Measurements from ENCODE around the gene ZNF775.

ZNF775 gene

GRCh38 chr7:150378853-150379440, at the start of gene ZNF775:
TSS of gene ZNF775 (plus strand) at chr7:150379330. CDS start at chr7:150388471, 9,141 bp downstream.
- peak in 50 of 51 donors; percentile 64 to 99 (median 93) for DNase-seq

- peak in 23 of 51 donors; percentile 5 to 76 (median 48) for DNase-seq
Observed at GRCh38 chr7:150329331-150330120, 49.6 kb upstream of the ZNF775 start.

GRCh38 chr7:150330211-150330885, 48.8 kb upstream of the ZNF775 start:
- no peak for DNase-seq

- DNase-seq = no peak
Observed at GRCh38 chr7:150332852-150333635, 46.1 kb upstream of the ZNF775 start.

- DNase-seq = no peak
Observed at GRCh38 chr7:150333659-150334058, 45.5 kb upstream of the ZNF775 start.

- no peak for DNase-seq
Observed at GRCh38 chr7:150334108-150334507, 45.0 kb upstream of the ZNF775 start.

GRCh38 chr7:150335108-150335773, 43.9 kb upstream of the ZNF775 start:
- no peak for DNase-seq

- no peak for DNase-seq
Observed at GRCh38 chr7:150335774-150336112, 43.4 kb upstream of the ZNF775 start.

GRCh38 chr7:150336746-150337145, 42.4 kb upstream of the ZNF775 start:
- no peak for DNase-seq

- DNase-seq = no peak
Observed at GRCh38 chr7:150337179-150337578, 42.0 kb upstream of the ZNF775 start.

GRCh38 chr7:150337659-150338081, 41.5 kb upstream of the ZNF775 start:
- no peak for DNase-seq

GRCh38 chr7:150338166-150338829, 40.8 kb upstream of the ZNF775 start:
- no peak for DNase-seq

- DNase-seq = no peak
Observed at GRCh38 chr7:150339409-150339809, 39.7 kb upstream of the ZNF775 start.

- DNase-seq = no peak
Observed at GRCh38 chr7:150340024-150340749, 38.9 kb upstream of the ZNF775 start.

GRCh38 chr7:150340875-150341262, 38.3 kb upstream of the ZNF775 start:
- DNase-seq = no peak

- peak in 16 of 51 donors; percentile 12 to 51 (median 30) for DNase-seq
Observed at GRCh38 chr7:150341263-150342120, 37.6 kb upstream of the ZNF775 start, which contains the start of gene RARRES2. TSS of gene RARRES2 (minus strand) at chr7:150341629. CDS start at chr7:150340609, 1,020 bp downstream.

- DNase-seq = no peak
Observed at GRCh38 chr7:150342121-150342408, 37.1 kb upstream of the ZNF775 start.

GRCh38 chr7:150343225-150343624, 35.9 kb upstream of the ZNF775 start:
- no peak for DNase-seq

- no peak for DNase-seq
Observed at GRCh38 chr7:150344299-150344698, 34.8 kb upstream of the ZNF775 start.

Measured in hypothalamus (tissue), 51 donors.